K562 (cell line): ENCODE data around the gene PPARGC1A. TPM values are rescaled to one million over a fixed set of nuclear protein-coding genes. Genes with fewer than 3 reads are reported as not detected.

ENCODE experiments used
- ATAC-seq: fragments of 200-7000 bp; cut with Tn5 transposase; 3 replicates; pipeline ENCODE4 v1.9.1; 2020; ENCODE audit warnings: moderate library complexity
- BruUV-seq: library from RNA; stranded (reverse); fragments of 400-500 nt; replicated peaks from 2 replicates; lab custom pipeline; 2021; lab: Mats Ljungman, UMichigan
- CTCF ChIA-PET: fragments of 300-600 bp; formaldehyde crosslinking; extraction: SDS; loops from one replicate; lab custom pipeline; 2021; ENCODE audit warnings: low intra/inter-chr PET ratio; lab: Yijun Ruan, JAX
- POLR2A ChIA-PET: fragments of 300-600, 350-650 bp; sonication (Branson Sonifier 250); formaldehyde crosslinking; extraction: SDS; loops from one replicate; lab custom pipeline; 2021; ENCODE audit warnings: antibody characterized with exemption, inconsistent platforms; lab: Yijun Ruan, JAX
- DNase-seq, 4 experiments: peaks; one replicate each; pipeline versions ENCODE4 v3.0.0 to v3.0.0-alpha.2; 2011 to 2018; ENCODE audit warnings: low spot score in 3 of 4, mixed read lengths in 3 of 4; ENCODE audit errors: extremely low read depth in 1 of 4
- FAIRE-seq: peaks from 2 replicates; lab custom pipeline; 2011; peaks lifted over from hg19 to GRCh38; lab: Jason Lieb, UNC
- H2AFZ ChIP-seq: 2 replicates; pipeline ENCODE4 v1.6.0; 2011; ENCODE audit warnings: low read depth, low read length, control low read depth, inconsistent platforms
- H3K27ac ChIP-seq: fragments of 200-600 bp; 3 replicates; pipeline ENCODE4 v1.8.0; 2011; ENCODE audit warnings: low read depth, mild to moderate bottlenecking, control low read depth, inconsistent platforms, low read length, moderate library complexity, mixed read lengths; ENCODE audit errors: extremely low read depth
- H3K27me3 ChIP-seq, 2 experiments: fragments of 300-600 bp in 1 of 2; 2 replicates in 1 of 2; 3 replicates in 1 of 2; pipeline versions ENCODE4 v1.6.0 to v1.8.0; 2011; ENCODE audit warnings: inconsistent platforms in 2 of 2, low read length in 2 of 2, mild to moderate bottlenecking in 1 of 2, mixed read lengths in 1 of 2, moderate library complexity in 1 of 2; ENCODE audit not compliant: control insufficient read depth in 2 of 2, insufficient read depth in 2 of 2
- H3K36me3 ChIP-seq: fragments of 300-600 bp; 3 replicates; pipeline ENCODE4 v1.8.0; 2011; ENCODE audit warnings: mild to moderate bottlenecking, low read length, inconsistent platforms; ENCODE audit not compliant: control insufficient read depth, insufficient read depth
- H3K4me1 ChIP-seq, 2 experiments: fragments of 200-600 bp in 1 of 2; replicated peaks in 1 of 2; 2 replicates in 1 of 2; 3 replicates in 1 of 2; pipeline versions ENCODE4 v1.5.1 to v1.8.0; 2011; ENCODE audit warnings: inconsistent platforms in 2 of 2, low read length in 2 of 2, mild to moderate bottlenecking in 1 of 2, mixed read lengths in 1 of 2, moderate library complexity in 1 of 2; ENCODE audit not compliant: control insufficient read depth in 2 of 2, insufficient read depth in 2 of 2
- H3K4me2 ChIP-seq: 2 replicates; pipeline ENCODE4 v1.6.1; 2011; ENCODE audit warnings: low read length, control low read depth, inconsistent platforms, mixed read lengths; ENCODE audit not compliant: insufficient read depth
- H3K4me3 ChIP-seq: fragments of 200-600 bp; sonication (generic), shearing (Covaris generic); 2 replicates; pipeline ENCODE4 v1.5.1; 2016; ENCODE audit warnings: control low read depth, inconsistent platforms
- H3K79me2 ChIP-seq: fragments of 200-600 bp; 3 replicates; pipeline ENCODE4 v1.8.0; 2011; ENCODE audit warnings: low read length, inconsistent platforms; ENCODE audit not compliant: control insufficient read depth, insufficient read depth
- H3K9ac ChIP-seq, 2 experiments: 2 replicates each; pipeline versions ENCODE4 v1.6.0 to v1.6.1; 2011; ENCODE audit warnings: low read depth in 2 of 2, low read length in 2 of 2, control low read depth in 1 of 2, inconsistent platforms in 1 of 2, mild to moderate bottlenecking in 1 of 2, mixed read lengths in 1 of 2; ENCODE audit not compliant: insufficient read depth in 1 of 2
- H3K9me1 ChIP-seq: one replicate; pipeline ENCODE4 v1.6.0; 2011; ENCODE audit warnings: inconsistent platforms, mild to moderate bottlenecking, low read length, moderate library complexity; ENCODE audit not compliant: control insufficient read depth, insufficient read depth
- H3K9me3 ChIP-seq: replicated peaks from 2 replicates; pipeline ENCODE4 v1.5.1; 2011; ENCODE audit warnings: low read depth, low read length, inconsistent platforms; ENCODE audit not compliant: control insufficient read depth, insufficient read depth
- H4K20me1 ChIP-seq: replicated peaks from 2 replicates; pipeline ENCODE4 v1.6.1; 2011; ENCODE audit warnings: low read length, inconsistent platforms, mixed read lengths; ENCODE audit not compliant: control insufficient read depth, insufficient read depth
- GABPA ChIP-seq: fragments of 200-800 bp; sonication (Bioruptor generic); conservative IDR thresholded peaks from 2 replicates; pipeline ENCODE4 v1.6.1; 2016; ENCODE audit warnings: low read depth, missing genetic modification characterization, missing compliant biosample characterization
- HNRNPH1 ChIP-seq: fragments of 200-400 bp; formaldehyde crosslinking; optimal IDR thresholded peaks from 2 replicates; pipeline ENCODE3; 2017; ENCODE audit warnings: low read depth, mild to moderate bottlenecking, low read length, moderate library complexity
- MXI1 ChIP-seq: IDR thresholded peaks from 2 replicates; pipeline ENCODE4 v1.6.1; 2011; ENCODE audit warnings: low read depth, mild to moderate bottlenecking, improper control_type of control experiment, low read length
- MYC ChIP-seq, 2 experiments: fragments of 250-450 bp in 1 of 2; sonication (Bioruptor Pico) in 1 of 2; IDR thresholded peaks; 2 replicates each; pipeline versions ENCODE4 v1.5.1 to v1.6.1; 2012 to 2021; ENCODE audit warnings: low read depth in 2 of 2, borderline replicate concordance in 1 of 2, improper control_type of control experiment in 1 of 2, low read length in 1 of 2, mild to moderate bottlenecking in 1 of 2, moderate library complexity in 1 of 2
- RBM39 ChIP-seq: fragments of 200-400 bp; formaldehyde crosslinking; optimal IDR thresholded peaks from 2 replicates; pipeline ENCODE3; 2018; ENCODE audit warnings: low read depth, low read length
- SLC30A9 ChIP-seq: fragments of 250-450 bp; sonication (Bioruptor Pico); IDR thresholded peaks from 2 replicates; pipeline ENCODE4 v1.8.0; 2022; ENCODE audit warnings: mild to moderate bottlenecking, moderate library complexity
- TARDBP ChIP-seq: fragments of 450-650 bp; IDR thresholded peaks from 2 replicates; pipeline ENCODE4 v1.6.1; 2016
- ZNF3 ChIP-seq: fragments of 250-450 bp; sonication (Bioruptor Pico); IDR thresholded peaks from 2 replicates; pipeline ENCODE4 v1.5.0; 2021; ENCODE audit warnings: mild to moderate bottlenecking, moderate library complexity
- ZNF668 ChIP-seq: fragments of 250-450 bp; sonication (Bioruptor Pico); IDR thresholded peaks from 2 replicates; pipeline ENCODE4 v1.8.0; 2022; ENCODE audit warnings: mild to moderate bottlenecking, inconsistent platforms
- ZNF780A ChIP-seq: fragments of 250-450 bp; sonication (Bioruptor Pico); IDR thresholded peaks from 2 replicates; pipeline ENCODE4 v1.5.0; 2021; ENCODE audit warnings: mild to moderate bottlenecking
- whole genome bisulfite sequencing: fragments of 100-300 bp; shearing (Covaris generic); methylation state at CpG from one replicate; pipeline ENCODE4 v1.1.6; 2016; ENCODE audit warnings: low coverage, mixed read lengths; ENCODE audit not compliant: insufficient coverage; ENCODE audit errors: missing lambda C conversion rate; 5-methylcytosine and 5-hydroxymethylcytosine counted together
- in situ Hi-C: fragments of 300-500 bp; cut with MboI; formaldehyde crosslinking; loops from 4 replicates; pipeline ENCODE4 v1.15.0; 2018; ENCODE audit warnings: inconsistent platforms, mixed read lengths
- intact Hi-C: fragments of 100-400 bp; cut with micrococcal nuclease; formaldehyde crosslinking; loops from 2 replicates; pipeline ENCODE4 v1.14.2; 2022
- polyA plus RNA-seq, 8 experiments: library from polyadenylated mRNA; depleted of rRNA in 4 of 8; stranded (reverse) in 5 of 8; unstranded in 3 of 8; fragments of >200 nt; fragmentation: Nextera tagmentation in 2 of 8; fragmentation: Illumina TruSeq in 1 of 8; extraction: Ambion mirVana in 2 of 8; extraction: Trizol in 1 of 8; gene quantifications; 2 replicates each; pipeline versions ENCODE4 v1.2.1 to v1.2.3, GENCODE V29; 2011 to 2014; ENCODE audit warnings: inconsistent platforms in 1 of 8, missing spikeins in 1 of 8
- total RNA-seq, 7 experiments: library from RNA; depleted of rRNA in 6 of 7; stranded (reverse); fragments of >200 nt in 6 of 7; fragmentation: Illumina TruSeq in 2 of 7; extraction: Trizol in 2 of 7; gene quantifications; 2 replicates each; pipeline versions ENCODE4 v1.2.1 to v1.2.3, GENCODE V29; 2011 to 2021; ENCODE audit warnings: low replicate concordance in 1 of 7
- TF ChIP-seq, protein P1 (sequence below), 2 experiments: IDR thresholded peaks; 2 replicates each; pipeline ENCODE4 v1.6.1; 2011; ENCODE audit warnings: borderline replicate concordance in 1 of 2, control low read depth in 1 of 2, low read depth in 1 of 2, low read length in 1 of 2, mild to moderate bottlenecking in 1 of 2, mixed read lengths in 1 of 2, moderate library complexity in 1 of 2; ENCODE audit not compliant: insufficient read depth in 1 of 2, insufficient read length in 1 of 2, poor library complexity in 1 of 2, severe bottlenecking in 1 of 2; ENCODE audit errors: extremely low read depth in 1 of 2
- TF ChIP-seq, protein P2 (sequence below): fragments of 250-450 bp; sonication (Bioruptor Pico); IDR thresholded peaks from 2 replicates; pipeline ENCODE4 v1.8.0; 2022; ENCODE audit warnings: moderate library complexity, mild to moderate bottlenecking, inconsistent platforms
- TF ChIP-seq, protein P3 (sequence below): sonication (generic); formaldehyde crosslinking; IDR thresholded peaks from 2 replicates; pipeline ENCODE4 v1.8.0; 2022; ENCODE audit warnings: mild to moderate bottlenecking, missing genetic modification reagents, borderline replicate concordance
- TF ChIP-seq, protein P4 (sequence below): fragments of 450-650 bp; formaldehyde crosslinking; IDR thresholded peaks from 2 replicates; pipeline ENCODE4 v1.4.0; 2020; ENCODE audit warnings: mild to moderate bottlenecking, moderate library complexity
- TF ChIP-seq, protein P5 (sequence below): fragments of 250-450 bp; sonication (Bioruptor Pico); IDR thresholded peaks from 2 replicates; pipeline ENCODE4 v1.4.0; 2020; ENCODE audit warnings: mild to moderate bottlenecking, moderate library complexity

Gene PPARGC1A
- total and polyA plus RNA-seq, 9 of the 15 experiments (the other 6 are each of a cell fraction or from before 2014, with no cell fraction given): 0.02 TPM; not detected in 8

DNA sequence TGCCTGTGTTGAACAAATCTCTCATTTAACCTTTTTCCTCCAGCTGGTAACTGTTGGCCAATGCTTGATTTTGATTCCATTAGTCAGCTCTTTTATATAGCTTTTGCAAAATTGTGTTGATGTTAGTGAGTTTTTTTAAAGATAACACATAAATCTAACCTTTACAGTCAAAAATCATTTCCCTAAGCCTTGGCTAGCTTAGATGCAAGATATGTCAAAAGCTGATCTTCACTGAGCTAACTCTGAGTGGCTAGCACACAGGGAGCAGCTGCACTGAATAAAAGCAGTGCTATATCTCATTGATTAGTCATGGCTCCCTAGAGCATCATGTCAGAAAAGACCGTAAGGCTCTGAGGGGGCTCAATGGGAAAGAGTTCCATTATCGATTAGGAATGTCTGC is 78.7 kb downstream of the PPARGC1A start:
- no peak for DNase-seq
- Histone ChIP-seq H3K4me3 (no peak overlapping the region), H2AFZ (no peak overlapping the region), H3K36me3 (no peaks in the 10 kb centered on the region), H3K9me3 (no peaks in the 10 kb centered on the region), H3K4me1 (no peaks in the 10 kb centered on the region), H3K9me1 (no peaks in the 10 kb centered on the region), H3K79me2 (no peaks in the 10 kb centered on the region), H3K4me2 (no peak overlapping the region), H3K27ac (no peak overlapping the region), H3K27me3 (no peaks in the 10 kb centered on the region), H3K9ac (no peak overlapping the region), H4K20me1 (no peaks in the 10 kb centered on the region)
- 3% methylated on average over 2 of the region's 2 CpGs for WGBS
- no peak for FAIRE-seq
- intact Hi-C loops: no loop called here
- POLR2A ChIA-PET: no interaction called here
- ATAC-seq: no peak
- BruUV-seq: no TSS peak
- CTCF ChIA-PET: no interaction called here
- in situ Hi-C loops: no loop called here
- no peak for TF ChIP-seq ZNF668 (CRISPR knock-in tag)
- no peak for TF ChIP-seq ZNF780A
- TF ChIP-seq, protein P1, sequence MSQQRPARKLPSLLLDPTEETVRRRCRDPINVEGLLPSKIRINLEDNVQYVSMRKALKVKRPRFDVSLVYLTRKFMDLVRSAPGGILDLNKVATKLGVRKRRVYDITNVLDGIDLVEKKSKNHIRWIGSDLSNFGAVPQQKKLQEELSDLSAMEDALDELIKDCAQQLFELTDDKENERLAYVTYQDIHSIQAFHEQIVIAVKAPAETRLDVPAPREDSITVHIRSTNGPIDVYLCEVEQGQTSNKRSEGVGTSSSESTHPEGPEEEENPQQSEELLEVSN (IDR thresholded peaks at IDR 0.05; ENCODE audit: borderline replicate concordance in 1 of 2, extremely low read depth in 1 of 2, insufficient read depth in 1 of 2, insufficient read length in 1 of 2, low read depth in 1 of 2, low read length in 1 of 2, poor library complexity in 1 of 2, severe bottlenecking in 1 of 2): no peak
- no peak for TF ChIP-seq SLC30A9
- TF ChIP-seq TARDBP: no peak
- TF ChIP-seq HNRNPH1: no peak
- TF ChIP-seq, protein P2, sequence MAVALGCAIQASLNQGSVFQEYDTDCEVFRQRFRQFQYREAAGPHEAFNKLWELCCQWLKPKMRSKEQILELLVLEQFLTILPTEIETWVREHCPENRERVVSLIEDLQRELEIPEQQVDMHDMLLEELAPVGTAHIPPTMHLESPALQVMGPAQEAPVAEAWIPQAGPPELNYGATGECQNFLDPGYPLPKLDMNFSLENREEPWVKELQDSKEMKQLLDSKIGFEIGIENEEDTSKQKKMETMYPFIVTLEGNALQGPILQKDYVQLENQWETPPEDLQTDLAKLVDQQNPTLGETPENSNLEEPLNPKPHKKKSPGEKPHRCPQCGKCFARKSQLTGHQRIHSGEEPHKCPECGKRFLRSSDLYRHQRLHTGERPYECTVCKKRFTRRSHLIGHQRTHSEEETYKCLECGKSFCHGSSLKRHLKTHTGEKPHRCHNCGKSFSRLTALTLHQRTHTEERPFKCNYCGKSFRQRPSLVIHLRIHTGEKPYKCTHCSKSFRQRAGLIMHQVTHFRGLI (CRISPR knock-in tag): no peak
- no peak for TF ChIP-seq GABPA
- TF ChIP-seq, protein P3, sequence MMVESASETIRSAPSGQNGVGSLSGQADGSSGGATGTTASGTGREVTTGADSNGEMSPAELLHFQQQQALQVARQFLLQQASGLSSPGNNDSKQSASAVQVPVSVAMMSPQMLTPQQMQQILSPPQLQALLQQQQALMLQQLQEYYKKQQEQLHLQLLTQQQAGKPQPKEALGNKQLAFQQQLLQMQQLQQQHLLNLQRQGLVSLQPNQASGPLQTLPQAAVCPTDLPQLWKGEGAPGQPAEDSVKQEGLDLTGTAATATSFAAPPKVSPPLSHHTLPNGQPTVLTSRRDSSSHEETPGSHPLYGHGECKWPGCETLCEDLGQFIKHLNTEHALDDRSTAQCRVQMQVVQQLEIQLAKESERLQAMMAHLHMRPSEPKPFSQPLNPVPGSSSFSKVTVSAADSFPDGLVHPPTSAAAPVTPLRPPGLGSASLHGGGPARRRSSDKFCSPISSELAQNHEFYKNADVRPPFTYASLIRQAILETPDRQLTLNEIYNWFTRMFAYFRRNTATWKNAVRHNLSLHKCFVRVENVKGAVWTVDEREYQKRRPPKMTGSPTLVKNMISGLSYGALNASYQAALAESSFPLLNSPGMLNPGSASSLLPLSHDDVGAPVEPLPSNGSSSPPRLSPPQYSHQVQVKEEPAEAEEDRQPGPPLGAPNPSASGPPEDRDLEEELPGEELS (CRISPR knock-in tag): no peak
- TF ChIP-seq MXI1: no peak
- TF ChIP-seq MYC (IDR thresholded peaks at IDR 0.05; ENCODE audit: low read depth, low read length): no peak
- no peak for TF ChIP-seq MYC (CRISPR knock-in tag; IDR thresholded peaks at IDR 0.05; ENCODE audit: borderline replicate concordance, low read depth)
- TF ChIP-seq, protein P4, sequence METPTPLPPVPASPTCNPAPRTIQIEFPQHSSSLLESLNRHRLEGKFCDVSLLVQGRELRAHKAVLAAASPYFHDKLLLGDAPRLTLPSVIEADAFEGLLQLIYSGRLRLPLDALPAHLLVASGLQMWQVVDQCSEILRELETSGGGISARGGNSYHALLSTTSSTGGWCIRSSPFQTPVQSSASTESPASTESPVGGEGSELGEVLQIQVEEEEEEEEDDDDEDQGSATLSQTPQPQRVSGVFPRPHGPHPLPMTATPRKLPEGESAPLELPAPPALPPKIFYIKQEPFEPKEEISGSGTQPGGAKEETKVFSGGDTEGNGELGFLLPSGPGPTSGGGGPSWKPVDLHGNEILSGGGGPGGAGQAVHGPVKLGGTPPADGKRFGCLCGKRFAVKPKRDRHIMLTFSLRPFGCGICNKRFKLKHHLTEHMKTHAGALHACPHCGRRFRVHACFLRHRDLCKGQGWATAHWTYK (CRISPR knock-in tag): no peak
- TF ChIP-seq ZNF3 (CRISPR knock-in tag): no peak
- no peak for TF ChIP-seq RBM39
- TF ChIP-seq, protein P5, sequence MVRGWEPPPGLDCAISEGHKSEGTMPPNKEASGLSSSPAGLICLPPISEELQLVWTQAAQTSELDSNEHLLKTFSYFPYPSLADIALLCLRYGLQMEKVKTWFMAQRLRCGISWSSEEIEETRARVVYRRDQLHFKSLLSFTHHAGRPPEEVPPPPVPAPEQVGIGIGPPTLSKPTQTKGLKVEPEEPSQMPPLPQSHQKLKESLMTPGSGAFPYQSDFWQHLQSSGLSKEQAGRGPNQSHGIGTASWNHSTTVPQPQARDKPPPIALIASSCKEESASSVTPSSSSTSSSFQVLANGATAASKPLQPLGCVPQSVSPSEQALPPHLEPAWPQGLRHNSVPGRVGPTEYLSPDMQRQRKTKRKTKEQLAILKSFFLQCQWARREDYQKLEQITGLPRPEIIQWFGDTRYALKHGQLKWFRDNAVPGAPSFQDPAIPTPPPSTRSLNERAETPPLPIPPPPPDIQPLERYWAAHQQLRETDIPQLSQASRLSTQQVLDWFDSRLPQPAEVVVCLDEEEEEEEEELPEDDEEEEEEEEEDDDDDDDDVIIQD (CRISPR knock-in tag): no peak
